KMS-11 (cell line): ENCODE results near the gene MEIOC.
A peak's percentile ranks its signal among the peaks of the same experiment; 100 is the strongest.
"Not testable (repeated sequence)": the region's sequence is repeated elsewhere in the genome, so short reads cannot be mapped to it uniquely, and the experiment has no call there.

ENCODE experiments used
- H2AFZ ChIP-seq: fragments of 200-600 bp; sonication (generic); 2 replicates; pipeline ENCODE4 v1.6.1; 2016; ENCODE audit warnings: antibody characterized with exemption, mixed run types, low read depth
- H3K27ac ChIP-seq: fragments of 200-600 bp; sonication (generic); 2 replicates; pipeline ENCODE4 v1.6.1; 2016; ENCODE audit warnings: mild to moderate bottlenecking, mixed run types
- H3K27me3 ChIP-seq: fragments of 200-600 bp; sonication (generic); 2 replicates; pipeline ENCODE4 v1.6.1; 2017; ENCODE audit warnings: mild to moderate bottlenecking, low read depth, mixed run types, moderate library complexity; ENCODE audit not compliant: insufficient read depth
- H3K36me3 ChIP-seq: fragments of 200-600 bp; sonication (generic); 2 replicates; pipeline ENCODE4 v1.6.1; 2017; ENCODE audit warnings: mild to moderate bottlenecking, mixed run types; ENCODE audit not compliant: insufficient read depth
- H3K4me1 ChIP-seq: fragments of 200-600 bp; sonication (generic); 2 replicates; pipeline ENCODE4 v1.6.1; 2016; ENCODE audit warnings: mild to moderate bottlenecking, low read depth, mixed run types; ENCODE audit not compliant: poor library complexity, severe bottlenecking
- H3K4me2 ChIP-seq: fragments of 200-600 bp; sonication (generic); 2 replicates; pipeline ENCODE4 v1.7.0; 2016; ENCODE audit warnings: mild to moderate bottlenecking, mixed run types
- H3K4me3 ChIP-seq: fragments of 200-600 bp; sonication (generic); IDR thresholded peaks from 2 replicates; pipeline ENCODE4 v1.6.1; 2017; ENCODE audit warnings: low read depth, low read length, mixed read lengths; ENCODE audit not compliant: insufficient read depth
- H3K79me2 ChIP-seq: fragments of 200-600 bp; sonication (generic); 2 replicates; pipeline ENCODE4 v1.6.1; 2016; ENCODE audit warnings: low read depth, mixed run types; ENCODE audit not compliant: insufficient read depth
- H3K9ac ChIP-seq: fragments of 200-600 bp; sonication (generic); 2 replicates; pipeline ENCODE4 v1.6.1; 2016; ENCODE audit warnings: mild to moderate bottlenecking, mixed run types
- H4K20me1 ChIP-seq: fragments of 200-600 bp; sonication (generic); 2 replicates; pipeline ENCODE4 v1.6.1; 2016; ENCODE audit warnings: mild to moderate bottlenecking, mixed run types; ENCODE audit not compliant: insufficient read depth
- TF ChIP-seq, protein P1 (sequence below): fragments of 200-600 bp; sonication (generic); conservative IDR thresholded peaks from 2 replicates; pipeline ENCODE4 v1.6.1; 2017; ENCODE audit warnings: low read depth, mild to moderate bottlenecking, antibody characterized with exemption, low read length, moderate library complexity, mixed read lengths

The MEIOC gene

DNA sequence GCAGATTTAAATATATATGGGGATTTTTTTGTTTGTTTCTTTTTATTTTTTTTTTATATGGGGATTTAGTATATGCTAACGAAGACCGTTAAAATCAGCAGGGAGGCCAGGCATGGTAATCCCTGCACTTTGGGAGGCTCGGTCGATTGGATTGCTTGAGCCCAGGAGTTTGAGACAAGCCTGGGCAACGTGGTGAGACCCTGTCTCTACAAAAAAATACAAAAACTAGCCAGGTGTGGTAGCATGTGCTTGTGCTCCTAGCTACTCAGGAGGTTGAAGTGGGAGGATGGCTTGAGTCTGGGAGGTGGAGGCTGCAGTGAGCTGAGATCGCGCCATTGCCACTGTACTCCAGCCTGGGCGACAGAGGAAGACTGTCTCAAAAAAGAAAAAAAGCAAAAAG, 22.3 kb upstream of the MEIOC start:
- TF ChIP-seq, protein P1, sequence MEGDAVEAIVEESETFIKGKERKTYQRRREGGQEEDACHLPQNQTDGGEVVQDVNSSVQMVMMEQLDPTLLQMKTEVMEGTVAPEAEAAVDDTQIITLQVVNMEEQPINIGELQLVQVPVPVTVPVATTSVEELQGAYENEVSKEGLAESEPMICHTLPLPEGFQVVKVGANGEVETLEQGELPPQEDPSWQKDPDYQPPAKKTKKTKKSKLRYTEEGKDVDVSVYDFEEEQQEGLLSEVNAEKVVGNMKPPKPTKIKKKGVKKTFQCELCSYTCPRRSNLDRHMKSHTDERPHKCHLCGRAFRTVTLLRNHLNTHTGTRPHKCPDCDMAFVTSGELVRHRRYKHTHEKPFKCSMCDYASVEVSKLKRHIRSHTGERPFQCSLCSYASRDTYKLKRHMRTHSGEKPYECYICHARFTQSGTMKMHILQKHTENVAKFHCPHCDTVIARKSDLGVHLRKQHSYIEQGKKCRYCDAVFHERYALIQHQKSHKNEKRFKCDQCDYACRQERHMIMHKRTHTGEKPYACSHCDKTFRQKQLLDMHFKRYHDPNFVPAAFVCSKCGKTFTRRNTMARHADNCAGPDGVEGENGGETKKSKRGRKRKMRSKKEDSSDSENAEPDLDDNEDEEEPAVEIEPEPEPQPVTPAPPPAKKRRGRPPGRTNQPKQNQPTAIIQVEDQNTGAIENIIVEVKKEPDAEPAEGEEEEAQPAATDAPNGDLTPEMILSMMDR, result no peak

DNA sequence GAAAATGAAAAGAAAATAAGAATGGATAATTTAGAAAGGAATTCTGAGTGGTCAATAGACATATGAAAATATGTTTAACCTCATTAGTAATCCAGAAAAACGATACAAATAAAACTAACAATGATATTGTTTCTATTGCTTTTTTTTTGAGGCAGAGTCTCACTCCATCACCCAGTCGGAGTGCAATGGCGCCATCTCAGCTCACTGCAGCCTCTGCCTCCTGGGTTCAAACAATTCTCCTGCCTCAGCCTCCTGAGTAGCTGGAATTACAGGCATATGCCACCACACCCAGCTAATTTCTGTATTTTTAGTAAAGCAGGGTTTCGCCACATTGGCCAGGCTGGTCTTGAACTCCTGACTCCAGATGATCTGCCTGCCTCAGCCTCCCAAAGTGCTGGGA, 21.9 kb upstream of the MEIOC start:
- not testable (repeated sequence) for H3K36me3 ChIP-seq, H3K79me2 ChIP-seq

More for the DNA sequence above, 22.3 kb upstream of the MEIOC start:
- no peaks in the 10 kb centered on the region for H3K36me3 ChIP-seq
- no peak overlapping the region for H3K9ac ChIP-seq
- H3K27ac ChIP-seq, result no peak overlapping the region
- H3K27me3 ChIP-seq, result no peaks in the 10 kb centered on the region
- H4K20me1 ChIP-seq, result no peaks in the 10 kb centered on the region
- no peak overlapping the region for H3K4me3 ChIP-seq
- H3K79me2 ChIP-seq, result no peaks in the 10 kb centered on the region
- H3K4me1 ChIP-seq, result no peaks in the 10 kb centered on the region
- no peak overlapping the region for H3K4me2 ChIP-seq
- no peak overlapping the region for H2AFZ ChIP-seq

DNA sequence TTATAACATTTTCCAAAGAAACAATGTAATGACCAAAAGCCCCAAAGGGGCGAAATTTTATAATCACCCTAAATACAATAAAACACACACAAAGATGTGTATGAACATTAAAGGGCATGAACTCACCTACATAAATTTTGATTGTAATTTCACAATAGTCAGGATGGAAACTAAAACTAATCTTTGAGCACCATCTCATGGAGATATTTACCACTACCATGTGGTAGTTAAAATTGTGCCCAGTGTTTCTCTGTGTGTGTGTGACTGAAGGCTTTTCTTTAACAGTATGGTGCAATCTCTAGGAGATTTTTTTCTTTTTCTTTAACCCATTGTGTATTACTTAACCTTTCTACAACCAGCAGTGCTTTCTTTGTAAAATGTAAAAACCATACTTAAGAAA, 19.7 kb upstream of the MEIOC start:
- Histone ChIP-seq H3K27ac (no peak overlapping the region), H3K9ac (no peak overlapping the region), H3K4me3 (no peak overlapping the region), H3K79me2 (no peaks in the 10 kb centered on the region), H2AFZ (no peak overlapping the region), H3K36me3 (no peaks in the 10 kb centered on the region), H3K4me2 (no peak overlapping the region), H3K27me3 (no peaks in the 10 kb centered on the region), H4K20me1 (no peaks in the 10 kb centered on the region), H3K4me1 (no peaks in the 10 kb centered on the region)
- TF ChIP-seq, protein P1, result peak; percentile 40; the same call in 1 of the 2 replicates

More for the DNA sequence above, 21.9 kb upstream of the MEIOC start:
- H3K9ac ChIP-seq, H3K4me2 ChIP-seq, H2AFZ ChIP-seq, H3K27me3 ChIP-seq, H3K4me3 ChIP-seq, H4K20me1 ChIP-seq, H3K4me1 ChIP-seq, H3K27ac ChIP-seq: not testable (repeated sequence)

DNA sequence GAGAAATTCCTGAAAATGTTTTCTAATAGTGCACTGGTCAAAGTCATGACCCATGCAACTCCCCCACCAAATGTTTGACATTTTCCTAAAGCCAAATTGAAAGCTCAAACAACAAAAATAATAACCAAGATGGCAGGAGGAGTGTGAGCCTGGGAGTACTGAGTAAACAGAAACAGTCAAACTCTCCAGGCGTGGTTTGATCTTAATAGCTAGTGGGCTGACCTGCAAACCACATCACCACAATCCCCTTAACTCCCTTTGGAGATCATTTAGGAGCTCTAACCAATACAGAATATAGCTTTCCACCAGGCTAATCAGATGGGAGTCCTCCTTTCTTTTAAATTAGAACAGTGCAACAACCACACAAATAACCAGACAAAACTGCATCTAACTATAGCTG, 19.2 kb upstream of the MEIOC start:
- no peaks in the 10 kb centered on the region for H3K4me1 ChIP-seq
- TF ChIP-seq, protein P1, result no peak
- H3K27me3 ChIP-seq, result no peaks in the 10 kb centered on the region
- no peaks in the 10 kb centered on the region for H4K20me1 ChIP-seq
- no peak overlapping the region for H3K27ac ChIP-seq
- no peak overlapping the region for H3K9ac ChIP-seq
- H3K4me2 ChIP-seq, result no peak overlapping the region
- H3K4me3 ChIP-seq, result no peak overlapping the region
- no peak overlapping the region for H2AFZ ChIP-seq
- no peaks in the 10 kb centered on the region for H3K79me2 ChIP-seq
- H3K36me3 ChIP-seq, result no peaks in the 10 kb centered on the region

DNA sequence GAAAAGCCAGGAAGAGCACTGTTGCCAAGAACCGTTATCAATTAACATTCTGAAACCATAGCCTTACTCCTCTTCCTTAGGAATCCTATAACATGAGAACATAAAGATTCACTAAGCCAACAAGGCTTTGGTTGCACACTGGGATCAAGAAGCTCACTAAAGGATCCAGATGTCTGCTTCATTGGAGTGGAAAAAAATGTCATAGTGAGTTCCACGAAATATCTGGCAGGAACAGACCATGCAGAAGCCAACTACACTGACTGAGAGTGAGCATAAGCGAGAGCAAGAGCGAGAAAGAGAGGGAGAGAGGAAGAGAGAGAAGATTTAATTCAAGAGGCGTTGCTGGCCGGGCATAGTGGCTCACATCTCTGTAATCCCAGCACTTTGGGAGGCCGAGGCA, 13.4 kb upstream of the MEIOC start:
- Histone ChIP-seq H4K20me1 (no peaks in the 10 kb centered on the region), H2AFZ (no peak overlapping the region), H3K27ac (no peak overlapping the region), H3K4me1 (no peaks in the 10 kb centered on the region), H3K4me2 (no peak overlapping the region), H3K79me2 (no peaks in the 10 kb centered on the region), H3K4me3 (no peak overlapping the region), H3K9ac (no peak overlapping the region), H3K36me3 (no peaks in the 10 kb centered on the region), H3K27me3 (no peaks in the 10 kb centered on the region)
- TF ChIP-seq, protein P1, result no peak
